ENCODE data around the gene DLG2.

GRCh38 chr11:84234011-84234410 lies 1393.1 kb downstream of the DLG2 start:
- TF ChIP-seq POLR2A (IDR thresholded peaks at IDR 0.05) (no peak), CTCF (IDR thresholded peaks at IDR 0.05) (no peak)

All from tibial nerve (tissue), 3 donors.